NCI-H526 (cell line): Measurements from ENCODE around the gene GRID2IP.
A peak's percentile ranks its signal among the peaks of the same experiment; 100 is the strongest.

ENCODE experiments used
- DNase-seq, 2 experiments: peaks; one replicate each; lab custom pipeline; 2025; lab: John Stamatoyannopoulos, UW

GRID2IP gene

DNA sequence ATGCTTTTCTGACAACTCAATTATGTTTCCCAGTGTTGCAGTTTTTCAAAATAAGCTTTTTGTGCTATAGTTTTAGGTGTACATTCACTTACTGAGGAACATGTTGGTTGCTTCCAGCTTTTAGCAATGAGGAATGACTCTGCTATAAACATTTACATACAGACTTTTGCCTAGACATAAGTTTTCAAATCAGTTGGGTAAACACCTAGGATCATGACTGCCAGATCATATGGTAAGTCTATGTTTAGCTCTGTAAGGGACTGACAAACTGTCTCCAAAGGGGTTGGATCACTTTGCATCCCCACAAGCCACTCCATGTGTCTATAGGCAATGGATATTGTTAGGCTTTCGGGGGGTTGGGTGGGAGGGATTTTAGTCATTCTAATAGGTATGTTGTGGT, 10.8 kb upstream of the GRID2IP start:
- no peak for DNase-seq

DNA sequence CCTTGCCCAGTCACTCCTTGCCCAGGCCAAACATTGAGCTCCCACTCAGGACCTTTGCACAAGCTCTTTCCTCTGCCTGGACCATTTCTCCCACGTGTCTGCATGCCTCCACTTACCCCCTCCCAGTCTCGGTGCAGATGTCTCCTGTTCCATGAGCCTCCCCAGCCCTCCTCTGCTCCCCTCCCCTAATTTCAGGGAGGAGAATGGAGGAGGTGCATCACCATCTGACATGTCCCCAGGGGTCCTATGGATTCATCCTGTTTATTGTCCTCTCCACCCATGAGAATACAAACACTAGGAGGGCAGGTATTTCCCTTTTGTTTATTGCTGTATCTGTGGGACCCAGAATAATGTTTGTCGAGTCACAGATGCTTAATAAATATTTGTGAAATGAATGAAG, 8.6 kb upstream of the GRID2IP start:
- no peak for DNase-seq

DNA sequence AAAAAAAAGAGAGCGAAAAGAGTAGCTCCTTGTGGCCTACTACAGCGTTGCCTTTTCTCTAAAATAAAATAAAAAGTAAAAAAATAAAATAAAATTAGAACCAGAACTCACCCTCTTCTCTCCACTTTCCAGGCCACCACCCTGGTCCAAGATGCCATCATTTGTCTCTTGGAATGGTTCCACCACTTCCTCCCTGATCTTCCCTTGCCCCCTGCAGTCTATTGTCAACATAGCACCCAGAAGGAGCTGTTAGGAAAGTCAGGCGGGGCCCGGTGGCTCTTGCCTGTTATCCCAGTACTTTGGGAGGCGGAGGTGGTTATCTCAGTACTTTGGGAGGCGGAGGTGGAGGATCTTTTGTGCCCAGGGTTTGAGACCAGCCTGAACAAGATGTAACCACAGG, 7.6 kb upstream of the GRID2IP start:
- peak; percentile 52 to 78 for DNase-seq

DNA sequence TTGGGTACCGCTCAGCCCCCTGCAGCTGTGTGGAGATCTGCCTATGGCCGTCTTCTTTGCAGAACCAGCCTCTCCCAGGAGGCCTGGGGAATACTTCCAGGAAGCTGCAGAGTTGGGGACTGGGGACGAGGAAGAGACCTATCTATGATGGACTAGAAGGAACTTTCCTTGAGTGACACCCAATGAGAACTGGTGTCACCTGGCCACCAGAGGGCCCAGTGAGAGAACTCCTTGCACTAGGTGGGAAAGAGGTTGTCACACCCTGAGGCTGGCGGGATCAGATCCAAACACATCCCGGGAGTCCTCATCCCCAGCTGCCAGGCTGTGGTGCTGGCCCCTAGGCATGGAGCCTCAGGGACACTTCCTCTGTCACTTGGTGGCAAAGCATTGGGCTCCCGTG, 4.9 kb upstream of the GRID2IP start:
- DNase-seq, result peak in 1 of 2 experiments; percentile 40

DNA sequence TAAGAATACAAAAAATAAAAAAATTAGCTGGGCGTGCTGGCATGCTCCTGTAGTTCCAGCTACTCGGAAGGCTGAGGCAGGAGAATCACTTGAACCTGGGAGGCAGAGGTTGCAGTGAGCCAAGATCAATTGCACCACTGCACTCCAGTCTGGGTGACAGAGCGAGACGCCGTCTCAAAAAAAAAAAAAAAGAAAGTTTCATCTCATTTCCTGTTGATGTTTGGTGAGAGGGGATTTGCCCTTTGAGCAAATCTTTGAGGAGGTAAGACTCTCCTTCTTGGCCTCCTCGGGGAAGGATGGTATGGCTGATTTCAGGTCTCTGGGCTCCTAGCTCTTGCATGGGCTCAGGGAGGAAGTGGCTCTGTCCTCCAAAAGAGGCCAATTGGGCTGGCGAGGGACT, 3.6 kb upstream of the GRID2IP start:
- no peak for DNase-seq

DNA sequence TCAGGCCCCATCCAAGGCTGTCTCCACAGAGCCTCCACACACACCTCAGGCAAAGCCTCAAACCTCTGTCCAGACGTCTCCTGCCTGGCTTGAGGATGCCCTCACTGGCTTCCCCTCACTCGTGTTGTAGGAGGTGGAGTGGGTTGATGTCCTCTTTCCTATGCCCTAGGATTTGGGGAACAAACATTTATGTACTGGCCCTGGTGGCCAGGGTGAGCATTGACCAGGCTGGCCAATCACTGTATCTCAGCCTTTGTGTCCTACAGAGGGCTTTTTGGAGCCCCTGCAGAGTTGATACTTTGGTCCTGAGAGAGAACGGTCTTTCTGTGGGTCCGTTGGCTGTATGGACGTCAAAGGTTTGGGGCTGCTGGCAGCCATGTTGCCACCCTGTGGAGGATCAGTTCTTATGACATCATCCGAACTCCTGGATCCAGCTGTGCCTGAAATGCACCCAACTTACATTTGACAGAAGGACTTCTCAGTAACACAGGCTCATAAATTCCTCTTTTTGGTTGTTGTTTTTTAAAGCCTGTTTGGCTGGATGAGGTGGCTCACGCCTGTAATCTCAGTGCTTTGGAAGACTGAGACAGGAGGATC, 2.3 kb upstream of the GRID2IP start:
- no peak for DNase-seq

DNA sequence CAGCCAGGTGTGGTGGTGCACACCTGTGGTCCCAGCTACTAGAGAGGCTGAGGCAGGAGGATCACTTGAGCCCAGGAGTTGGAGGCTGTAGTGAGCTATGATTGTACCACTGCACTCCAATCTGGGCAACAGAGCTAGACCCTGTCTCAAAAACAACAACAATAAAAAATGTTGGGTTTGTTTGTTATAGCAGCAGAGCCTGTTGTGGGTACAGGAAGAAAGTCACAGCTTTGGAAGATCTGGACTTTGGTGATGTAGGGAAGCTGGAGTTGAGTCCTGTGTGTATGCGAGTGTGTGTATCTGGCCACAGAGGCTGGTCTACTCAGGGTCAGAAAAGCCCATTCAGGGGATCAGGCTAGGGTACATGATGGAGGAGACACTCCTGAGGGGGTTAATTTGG, 3.9 kb downstream of the GRID2IP start:
- no peak for DNase-seq

DNA sequence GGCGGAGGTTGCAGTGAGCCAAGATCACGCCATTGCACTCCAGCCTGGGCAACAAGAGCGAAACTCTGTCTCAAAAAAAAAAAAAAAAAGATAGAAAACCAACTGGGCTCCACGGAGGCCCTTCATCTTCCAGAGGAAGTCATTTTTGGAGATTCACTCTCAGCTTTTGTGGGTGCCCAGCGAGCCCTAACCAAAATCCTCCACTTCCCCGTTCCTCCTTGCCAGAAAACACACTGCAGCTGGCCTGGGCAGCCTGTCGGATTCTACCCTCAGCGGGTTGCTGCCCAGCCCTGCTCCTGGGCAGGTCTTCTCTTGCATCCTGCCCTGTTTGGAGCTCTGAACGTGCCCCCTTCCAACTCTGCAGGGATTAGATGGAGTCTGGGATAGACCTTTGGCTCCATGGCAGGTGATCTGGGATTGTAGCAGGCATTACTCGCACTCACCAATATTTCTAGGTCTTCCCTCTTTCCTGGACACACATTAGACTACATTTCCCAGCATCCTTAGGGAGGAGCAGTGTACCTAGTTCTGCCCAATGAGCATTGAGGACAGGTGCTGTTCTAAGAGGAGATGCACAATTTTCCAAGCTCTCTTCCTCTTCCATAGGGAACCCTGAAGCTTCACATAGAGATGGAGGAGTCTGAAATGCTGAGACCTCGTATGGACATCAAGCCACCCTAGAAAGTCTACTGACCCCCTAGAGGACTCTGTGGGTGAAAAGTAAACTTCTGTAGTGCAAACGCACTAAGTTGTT, 4.6 kb downstream of the GRID2IP start:
- peak; percentile 22 to 55 for DNase-seq

DNA sequence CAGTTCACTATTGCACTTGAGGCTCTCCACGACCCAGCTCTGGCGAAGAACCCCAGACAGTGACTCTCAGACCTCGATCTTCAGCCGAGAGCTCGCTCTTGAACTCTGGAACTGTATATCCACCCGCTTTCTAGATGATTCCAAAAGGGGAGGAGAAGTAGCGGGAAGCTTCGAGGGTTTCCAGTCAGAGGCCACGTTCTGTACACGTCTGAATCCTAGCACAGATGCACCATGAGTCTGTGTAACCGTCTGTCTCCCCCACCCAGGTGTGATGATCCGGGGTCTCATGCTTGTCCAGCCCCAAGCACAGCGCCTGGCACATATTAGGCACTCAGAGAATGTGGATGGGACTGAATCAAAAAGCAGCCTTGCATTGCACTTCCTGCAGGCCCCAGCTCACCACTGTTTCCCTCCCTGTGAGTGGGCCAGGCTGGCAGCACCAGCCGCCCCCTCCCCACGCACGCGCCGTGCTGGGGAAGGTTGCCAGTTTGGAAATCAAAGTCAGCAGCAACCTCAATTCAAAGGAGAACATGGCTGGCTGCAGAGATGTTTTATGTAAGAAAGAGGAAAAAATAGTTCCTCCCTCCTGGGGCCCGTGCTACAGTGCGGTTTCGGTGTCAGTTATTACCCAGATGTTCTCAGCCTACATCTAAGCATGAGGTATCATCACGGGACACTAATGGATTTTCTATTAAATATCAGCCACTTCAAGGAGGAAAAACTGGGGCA, 5.7 kb downstream of the GRID2IP start:
- DNase-seq, result no peak

DNA sequence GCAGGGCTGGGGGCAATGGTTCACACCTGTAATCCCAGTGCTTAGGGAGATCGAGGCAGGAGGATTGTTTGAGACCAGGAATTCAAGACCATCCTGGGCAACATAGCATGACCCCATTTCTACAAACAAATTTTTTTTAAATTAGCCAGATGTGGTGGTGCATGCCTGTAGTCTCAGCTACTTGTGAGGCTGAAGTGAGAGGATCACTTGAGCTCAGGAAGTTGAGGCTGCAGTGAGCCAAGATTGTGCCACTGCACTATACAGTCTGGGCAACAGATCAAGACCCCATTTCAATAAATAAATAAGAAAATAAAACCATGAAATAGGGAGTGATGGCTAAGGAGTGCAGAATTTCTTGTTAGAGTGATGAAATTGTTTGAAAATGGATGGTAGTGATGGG, 8.9 kb downstream of the GRID2IP start:
- no peak for DNase-seq

DNA sequence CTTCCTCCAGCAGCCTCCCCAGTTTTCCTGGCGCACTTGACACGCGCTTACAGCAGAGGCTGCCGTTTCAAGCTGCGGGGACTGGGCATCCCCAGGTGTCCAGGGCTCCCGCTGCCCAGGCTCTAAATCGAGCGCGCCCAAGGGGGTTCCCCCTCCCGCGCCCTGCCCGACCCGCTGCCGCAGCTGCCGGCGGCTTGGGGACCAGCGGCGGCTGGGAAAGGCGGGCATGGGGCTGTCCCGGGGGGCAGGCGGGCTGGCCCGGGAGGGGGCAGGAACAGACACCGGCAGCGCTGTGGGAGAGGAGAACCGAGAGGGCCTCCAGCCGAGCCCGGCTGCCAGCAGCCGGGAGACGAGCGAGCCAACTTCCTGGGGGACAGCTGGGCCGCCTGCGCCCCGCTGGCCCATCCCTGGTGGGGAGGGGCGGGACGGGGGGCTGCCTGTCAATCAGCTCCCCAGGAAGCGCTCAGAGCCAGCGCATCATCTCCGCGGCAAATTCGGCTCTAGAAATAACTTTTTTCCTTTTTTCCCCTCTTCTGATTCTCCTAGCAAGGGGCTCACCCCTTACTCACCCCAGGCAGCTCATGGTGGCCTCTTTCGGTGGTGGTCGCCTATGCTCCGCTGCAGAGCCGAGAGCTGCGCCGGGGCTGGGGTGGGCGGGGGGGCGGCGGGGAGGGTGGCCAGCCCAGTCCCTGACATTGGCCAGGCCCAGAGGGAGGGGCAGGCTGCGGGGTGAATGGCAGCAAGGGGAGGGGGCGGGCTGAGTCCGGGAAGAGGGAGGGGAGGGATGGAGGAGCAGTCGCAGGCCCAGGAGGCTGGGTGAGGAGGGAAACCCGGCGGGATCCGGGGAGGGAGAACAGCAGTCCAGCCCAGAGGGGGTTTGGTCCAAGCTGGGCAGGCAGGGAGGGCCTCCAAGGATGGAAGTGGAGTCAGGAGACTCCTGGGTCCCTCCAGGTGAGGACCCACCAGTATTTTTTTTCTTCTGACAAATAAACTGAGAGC, 14.7 kb downstream of the GRID2IP start:
- peak in 1 of 2 experiments; percentile 71 for DNase-seq

DNA sequence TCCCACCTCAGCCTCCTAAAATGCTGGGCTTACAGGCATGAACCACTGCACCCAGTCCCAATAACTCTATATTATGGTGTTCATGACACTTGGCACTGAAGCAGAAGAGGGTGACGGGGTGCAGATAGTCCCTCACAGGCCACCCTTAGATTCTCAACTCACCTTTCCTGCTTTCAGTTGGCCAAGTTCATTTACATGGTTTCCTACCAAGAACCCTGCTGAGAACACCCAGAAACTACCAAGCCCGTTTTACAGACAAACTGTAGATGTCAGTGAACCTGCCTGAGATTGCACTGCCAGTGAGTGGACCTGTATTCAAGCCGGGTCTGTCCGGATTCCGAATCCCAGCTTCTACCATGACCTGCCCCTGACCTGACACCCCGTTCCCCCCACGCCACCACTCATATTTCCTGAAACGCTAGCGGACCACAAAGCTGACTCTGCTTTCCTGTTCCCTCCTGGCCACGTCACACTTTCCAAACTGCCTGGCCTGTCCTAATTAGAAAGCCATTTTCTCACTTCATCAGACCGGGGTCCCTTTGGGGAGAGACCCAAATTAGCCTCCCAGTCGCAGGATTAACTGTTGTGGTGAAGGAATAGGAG, 17.3 kb downstream of the GRID2IP start:
- DNase-seq, result no peak

DNA sequence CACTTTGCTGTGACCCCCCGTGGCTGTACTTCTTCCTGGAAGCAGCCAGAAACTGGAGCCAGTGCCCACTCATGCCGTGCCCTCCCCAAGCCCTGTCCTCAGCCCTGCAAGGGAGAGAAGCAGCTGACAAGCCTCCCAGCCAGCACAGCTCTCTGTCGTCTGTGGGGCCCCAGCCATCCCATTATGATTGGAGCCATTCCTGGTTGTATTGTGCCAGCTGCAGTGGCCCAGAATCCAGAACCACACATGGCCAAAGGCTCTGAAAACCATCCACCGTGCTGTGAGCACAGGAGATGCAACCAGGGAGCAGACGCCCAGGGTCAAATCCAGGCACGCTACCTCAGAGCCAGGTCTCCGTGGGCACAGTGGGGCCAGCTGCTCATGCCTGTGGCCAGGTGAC, 18.7 kb downstream of the GRID2IP start:
- no peak for DNase-seq

DNA sequence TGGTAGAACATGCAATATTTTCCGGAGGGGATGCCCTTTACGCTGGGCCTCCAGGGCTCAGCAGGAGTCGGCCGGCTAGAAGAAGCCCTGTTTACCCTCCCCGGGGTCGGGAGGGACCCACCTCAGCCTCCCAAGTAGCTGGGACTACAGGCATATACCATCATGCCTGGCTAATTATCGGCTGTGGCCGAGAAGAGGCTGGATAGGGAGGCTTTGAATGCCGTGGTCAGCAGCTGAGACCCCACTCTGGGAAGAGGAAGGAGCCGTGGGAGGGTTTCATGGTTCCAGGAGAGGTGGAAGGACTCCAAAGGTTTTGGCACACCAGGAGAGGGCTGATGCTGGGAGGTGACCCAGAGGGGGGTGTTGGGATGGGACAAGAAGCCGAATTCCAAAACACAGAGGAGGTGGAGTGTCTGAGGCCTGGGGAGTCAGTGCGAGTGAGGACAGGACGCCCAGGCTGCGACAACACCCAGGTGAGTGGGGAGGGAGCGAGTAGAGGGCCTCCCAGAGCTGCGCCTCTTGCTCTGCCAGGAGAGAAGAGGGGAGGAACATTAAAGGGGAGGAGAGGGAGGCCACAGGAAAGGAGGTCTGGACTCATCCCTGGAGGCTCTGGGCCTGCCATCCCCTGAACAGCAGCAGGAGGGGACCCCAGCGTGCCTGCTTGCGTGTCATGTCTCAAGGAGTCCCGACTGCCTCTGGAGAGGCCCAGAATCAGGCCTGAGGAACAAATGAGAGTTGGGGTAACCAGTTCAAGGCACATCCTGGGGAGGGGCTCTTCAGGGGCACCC, 19.6 kb downstream of the GRID2IP start:
- no peak for DNase-seq

DNA sequence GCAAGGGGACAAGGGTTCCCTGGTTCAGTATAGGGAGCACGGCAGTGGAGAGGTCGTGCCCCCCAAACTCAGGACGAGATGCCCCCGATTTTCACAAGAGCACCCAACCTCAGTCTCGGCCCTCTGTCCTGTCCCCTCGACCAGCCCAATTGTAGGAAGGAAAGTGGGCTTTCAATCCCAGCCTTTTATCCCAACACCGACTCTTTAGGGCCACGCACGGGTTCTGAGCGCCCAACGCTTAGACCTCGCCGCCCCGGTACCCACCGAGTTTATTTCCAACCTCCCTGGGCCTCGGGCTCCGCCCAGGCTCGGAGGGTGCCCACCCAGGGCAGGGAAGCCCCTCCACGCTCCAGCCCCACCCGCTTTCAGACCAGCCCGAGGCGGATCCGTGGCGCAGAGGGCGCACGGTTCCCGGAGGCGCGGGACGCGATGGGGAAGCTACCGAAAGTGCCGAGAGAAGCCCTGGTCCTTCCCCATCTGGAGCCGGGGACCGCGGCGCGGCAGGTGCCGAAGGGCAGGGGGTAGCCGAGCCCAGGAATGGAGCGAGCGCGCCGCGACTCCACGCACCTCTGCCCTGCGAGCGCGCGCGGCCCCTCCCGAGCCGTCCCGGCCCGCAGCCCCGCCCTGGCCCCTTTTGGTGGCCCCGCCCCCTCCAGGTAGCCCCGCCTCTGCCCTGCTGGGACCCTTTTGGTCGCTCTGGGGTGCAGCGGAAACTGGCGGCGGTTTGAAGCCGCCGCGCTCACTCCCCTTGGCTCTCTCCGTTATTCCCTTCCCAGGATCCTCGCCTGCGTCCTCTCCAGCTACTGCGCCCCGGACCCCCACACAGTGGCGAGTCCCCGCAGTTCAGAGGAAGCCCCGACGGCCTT, 20.4 kb downstream of the GRID2IP start:
- DNase-seq, result peak in 1 of 2 experiments; percentile 58

DNA sequence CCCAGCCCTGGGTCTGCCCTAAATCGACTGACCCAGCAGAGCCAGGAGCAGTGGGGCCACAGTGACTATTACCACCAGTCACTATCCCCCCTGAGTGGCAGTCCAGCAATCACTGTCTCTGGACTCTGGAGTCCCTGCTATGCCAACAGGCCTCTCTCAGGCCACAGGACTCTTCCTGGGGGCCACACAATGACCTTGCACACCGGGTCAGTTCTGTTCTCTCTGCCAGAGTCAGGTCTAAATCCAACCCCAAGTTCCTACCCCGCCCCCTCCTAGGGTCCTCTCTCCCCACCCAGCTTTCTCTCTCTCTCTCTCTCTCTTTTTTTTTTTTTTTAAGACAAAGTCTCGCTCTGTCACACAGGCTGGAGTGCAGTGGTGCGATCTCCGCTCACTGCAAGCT, 21.6 kb downstream of the GRID2IP start:
- DNase-seq, result no peak

DNA sequence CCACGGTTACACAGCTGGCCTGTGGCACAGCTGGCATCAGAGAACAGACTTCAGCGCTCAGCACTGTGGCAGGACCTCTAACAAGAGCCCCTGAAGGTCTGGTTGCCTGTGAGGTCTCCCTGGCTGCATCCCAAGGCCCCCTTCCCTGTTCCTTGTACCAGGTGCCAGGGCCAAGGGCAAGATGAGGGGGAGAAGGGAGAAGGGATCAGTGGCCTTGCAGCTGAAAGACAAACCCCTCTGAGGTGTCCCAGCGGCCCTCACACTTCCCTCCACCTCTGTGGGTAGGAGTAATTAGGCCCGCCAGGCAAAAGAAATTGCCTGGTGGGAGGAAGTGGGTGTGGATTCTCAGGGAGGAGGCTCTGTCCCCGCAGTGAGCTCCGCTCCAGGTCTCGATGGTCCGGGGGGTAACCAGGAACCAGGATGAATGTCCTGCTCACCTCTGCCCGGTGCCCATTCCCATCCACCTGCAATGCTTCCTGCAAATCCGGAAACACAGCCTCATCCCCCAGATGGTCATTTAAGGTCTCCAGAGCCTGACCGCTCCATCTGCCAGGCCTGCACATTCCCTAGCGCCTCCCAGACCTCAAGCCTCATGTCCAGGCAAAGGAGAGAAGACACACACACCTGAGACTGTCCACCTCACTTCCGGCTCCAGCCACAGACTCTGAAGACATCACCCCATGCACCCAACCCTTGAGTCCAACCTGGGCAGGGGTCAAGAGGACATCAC, 22.7 kb downstream of the GRID2IP start:
- DNase-seq, result no peak

DNA sequence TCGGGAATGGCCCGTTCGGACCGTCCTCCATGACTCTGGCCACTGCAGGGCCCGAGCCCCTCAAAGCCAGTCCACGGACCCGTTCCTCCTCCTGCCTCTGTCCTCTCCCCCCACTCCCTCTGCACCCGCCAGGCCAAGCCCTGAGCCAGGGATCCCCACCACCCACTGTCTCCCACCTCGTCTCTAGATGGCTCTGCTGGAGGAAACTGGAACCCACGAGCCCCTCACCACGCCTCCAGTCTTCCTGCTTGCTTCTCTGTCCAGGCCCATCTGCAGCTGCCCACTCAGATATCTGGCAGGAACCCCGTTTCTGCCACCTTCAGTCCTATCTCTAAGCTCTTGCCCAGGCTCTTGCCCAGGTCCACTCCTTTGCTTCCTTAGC, 24.3 kb downstream of the GRID2IP start:
- no peak for DNase-seq
